Gastroesophageal sphincter (tissue), 4 donors: ENCODE data around the gene C6orf15. TPM values are rescaled to one million over a fixed set of nuclear protein-coding genes. Genes with fewer than 3 reads are reported as not detected.
A peak's percentile ranks its signal among the peaks of the same experiment; 100 is the strongest.

ENCODE experiments used
- ATAC-seq: fragments of 150-250 bp; one replicate; pipeline ENCODE4 v1.9.1; 2016; ENCODE audit warnings: mild to moderate bottlenecking, moderate library complexity
- H3K27ac ChIP-seq, 4 donors: fragments of 200-600 bp; sonication (generic) in 3 of 4; 1 replicate in 3 of 4; 2 replicates in 1 of 4; pipeline ENCODE4 v1.5.1; 2016 to 2019
- H3K27me3 ChIP-seq: fragments of 200-600 bp; sonication (generic); one replicate; pipeline ENCODE4 v1.5.1; 2019
- H3K36me3 ChIP-seq, 2 donors: fragments of 200-600 bp; sonication (generic); one replicate each; pipeline ENCODE4 v1.5.1; 2019; ENCODE audit warnings: control low read depth in 1 of 2
- H3K4me1 ChIP-seq, 3 donors: fragments of 200-600 bp; sonication (generic); 1 replicate in 2 of 3; 2 replicates in 1 of 3; pipeline ENCODE4 v1.5.1; 2016 to 2019; ENCODE audit warnings: control low read depth in 2 of 3
- H3K4me3 ChIP-seq, 2 donors: fragments of 200-600 bp; sonication (generic); one replicate each; pipeline ENCODE4 v1.5.1; 2019; ENCODE audit warnings: mild to moderate bottlenecking in 1 of 2, moderate library complexity in 1 of 2
- H3K9me3 ChIP-seq, 3 donors: fragments of 200-600 bp; sonication (generic); one replicate each; pipeline ENCODE4 v1.5.1; 2017 to 2019; ENCODE audit warnings: control low read depth in 2 of 3
- CTCF ChIP-seq, 4 experiments: fragments of 200-600 bp in 2 of 4; fragments of 450-650 bp in 2 of 4; sonication (generic) in 1 of 4; IDR thresholded peaks; one replicate each; pipeline ENCODE4 v1.5.1; 2017 to 2019; ENCODE audit warnings: antibody characterized with exemption in 4 of 4, mild to moderate bottlenecking in 2 of 4, moderate library complexity in 2 of 4
- EP300 ChIP-seq: sonication (generic); formaldehyde crosslinking; IDR thresholded peaks from one replicate; pipeline ENCODE4 v1.6.1; 2017; ENCODE audit warnings: antibody characterized with exemption, mild to moderate bottlenecking
- POLR2A ChIP-seq, 2 donors: fragments of 450-650 bp; IDR thresholded peaks; one replicate each; pipeline ENCODE4 v1.6.1; 2017; ENCODE audit warnings: antibody characterized with exemption in 2 of 2, mild to moderate bottlenecking in 2 of 2, moderate library complexity in 1 of 2
- POLR2AphosphoS5 ChIP-seq: sonication (generic); formaldehyde crosslinking; IDR thresholded peaks from one replicate; pipeline ENCODE4 v1.6.1; 2017; ENCODE audit warnings: antibody characterized with exemption
- WGBS, 2 donors: methylation state at CpG; one replicate each; pipeline ENCODE4 v1.1.5; 2018; ENCODE audit warnings: low coverage in 1 of 2; 5-methylcytosine and 5-hydroxymethylcytosine counted together
- total RNA-seq, 4 donors: library from RNA; depleted of rRNA; stranded (reverse); fragments of >200 nt; gene quantifications; one replicate each; pipeline ENCODE4 v1.1.0, GENCODE V29; 2016

The C6orf15 gene
- total RNA-seq, 4 donors from 2014 or later = not detected

- Histone ChIP-seq H3K4me1 (peaks cover 0 to 46% (median 21%) of the 10 kb centered on the region in 3 donors), H3K36me3 (peaks cover 0 to 3% of the 10 kb centered on the region in 2 donors), H3K27me3 (no peaks in the 10 kb centered on the region), H3K27ac (no peak overlapping the region), H3K9me3 (no peaks in the 10 kb centered on the region), H3K4me3 (no peak overlapping the region)
- no peak for ATAC-seq
- 87 to 92% methylated on average over 6 of the region's 12 CpGs for WGBS, 2 donors
- TF ChIP-seq CTCF (IDR thresholded peaks at IDR 0.05) (no peak), EP300 (no peak), POLR2A (IDR thresholded peaks at IDR 0.05) (no peak), POLR2AphosphoS5 (no peak)
These were observed 8.9 kb upstream of the C6orf15 start for GRCh38 chr6:31121131-31121790.

DNA sequence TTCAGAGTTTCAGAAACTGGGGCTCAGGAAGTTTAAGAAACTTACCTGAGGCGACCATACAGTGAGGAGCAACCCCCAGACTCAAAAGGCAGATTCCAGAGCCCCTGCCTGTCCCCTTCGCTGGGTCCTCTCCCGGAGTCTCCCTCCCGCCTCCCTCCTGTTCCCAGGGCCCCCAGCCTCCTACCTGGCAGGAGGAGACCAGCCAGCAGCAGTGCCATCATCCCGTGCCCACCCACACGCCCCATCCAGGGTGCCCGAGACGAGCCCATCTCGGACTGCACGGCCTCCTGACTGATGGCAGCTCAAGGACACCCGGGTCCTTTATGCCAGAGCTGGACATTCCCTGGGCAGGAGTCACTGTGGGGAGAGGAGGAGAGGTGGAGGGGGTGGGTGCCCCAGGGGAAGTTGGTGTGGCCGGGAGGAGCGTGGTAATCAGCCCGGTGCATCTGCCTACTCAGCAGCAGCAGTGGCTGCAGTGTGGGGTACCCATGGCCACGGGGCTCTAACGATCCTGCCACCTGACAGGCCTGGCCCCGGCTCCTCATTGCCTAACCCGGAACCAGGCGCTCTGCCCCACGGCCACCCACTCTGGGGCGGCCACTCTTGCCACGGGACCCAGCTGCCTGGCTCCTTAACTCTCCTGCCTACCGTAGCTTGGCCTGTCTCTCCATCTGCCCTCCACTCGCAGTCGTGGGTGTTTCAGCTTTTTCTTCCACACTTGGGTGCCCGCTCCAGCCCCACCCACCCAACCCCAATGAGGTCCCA lies 8.0 kb upstream of the C6orf15 start, which contains the start of gene CDSN:
Gene CDSN, minus strand, starts transcription at position 296 of the 765 bp plus-strand sequence. Its CDS starts 27 bp downstream, at position 269.
- Histone ChIP-seq H3K9me3 (no peaks in the 10 kb centered on the region), H3K4me3 (no peak within 1 kb of the TSS), H3K27ac (no peak within 1 kb of the TSS), H3K27me3 (no peaks in the 10 kb centered on the region), H3K4me1 (peaks cover 0 to 55% (median 27%) of the 10 kb centered on the region in 3 donors), H3K36me3 (no peaks in the 10 kb centered on the region)
- 87% methylated on average over 3 to 8 of the region's 26 CpGs for WGBS, 2 donors
- no peak for TF ChIP-seq POLR2AphosphoS5
- TF ChIP-seq CTCF (IDR thresholded peaks at IDR 0.05) = no peak
- TF ChIP-seq EP300 = no peak
- no peak for TF ChIP-seq POLR2A (IDR thresholded peaks at IDR 0.05)
- ATAC-seq = no peak

- Histone ChIP-seq H3K27ac (no peak overlapping the region), H3K4me1 (peaks cover 0 to 63% (median 33%) of the 10 kb centered on the region in 3 donors), H3K4me3 (no peak overlapping the region), H3K27me3 (no peaks in the 10 kb centered on the region), H3K36me3 (no peaks in the 10 kb centered on the region), H3K9me3 (no peaks in the 10 kb centered on the region)
- WGBS, 2 donors = 78 to 80% methylated on average over 7 of the region's 7 CpGs
- ATAC-seq = no peak
- TF ChIP-seq CTCF (IDR thresholded peaks at IDR 0.05) = no peak
- TF ChIP-seq POLR2AphosphoS5 = no peak
- no peak for TF ChIP-seq EP300
- no peak for TF ChIP-seq POLR2A (IDR thresholded peaks at IDR 0.05)
These were observed 5.8 kb upstream of the C6orf15 start for GRCh38 chr6:31118178-31118577.

DNA sequence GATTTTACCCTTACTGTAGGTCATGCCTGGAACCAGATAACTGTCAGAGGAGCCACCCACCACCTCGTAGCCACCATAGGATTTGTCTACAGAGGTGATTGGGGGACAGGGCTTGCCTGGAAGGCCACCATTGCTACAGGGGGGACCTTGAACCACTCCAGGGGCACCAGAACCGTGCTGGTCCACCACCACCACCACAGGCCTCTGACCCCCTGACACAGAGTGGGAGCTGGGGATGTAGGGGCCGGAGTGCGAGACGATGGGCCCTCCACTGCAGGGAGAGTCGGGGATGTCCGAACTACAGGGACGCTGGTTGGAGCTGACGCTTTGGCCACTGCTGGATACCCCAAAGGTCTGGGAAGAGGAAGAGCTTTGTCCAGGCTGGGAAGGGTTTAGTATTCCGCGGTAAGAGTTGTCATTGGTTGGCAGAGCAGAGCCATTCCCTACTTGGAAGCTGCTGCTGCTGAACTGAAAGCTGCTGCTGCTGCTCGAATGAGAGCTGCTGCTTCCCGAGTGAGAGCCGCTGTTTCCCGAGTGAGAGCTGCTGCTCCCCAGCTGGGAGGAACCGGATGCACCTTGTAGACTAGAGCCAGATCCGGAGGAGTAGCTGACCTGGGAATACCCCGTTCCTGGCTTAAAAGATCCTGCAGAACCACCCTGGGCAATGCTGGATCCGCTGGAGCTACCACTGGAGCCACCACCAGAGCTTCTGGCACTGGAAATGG lies 4.4 kb upstream of the C6orf15 start:
- H3K36me3 ChIP-seq = no peaks in the 10 kb centered on the region
- ATAC-seq = peak; percentile 22
- no peaks in the 10 kb centered on the region for H3K9me3 ChIP-seq
- H3K27me3 ChIP-seq = no peaks in the 10 kb centered on the region
- peak overlapping the region in 1 of 2 donors; percentile 42 for H3K4me3 ChIP-seq
- 87% methylated on average over 7 of the region's 19 CpGs; no CpG with 5 or more reads in 1 of the 2 donors for WGBS, 2 donors
- TF ChIP-seq POLR2AphosphoS5 (no peak), CTCF (IDR thresholded peaks at IDR 0.05) (no peak), POLR2A (IDR thresholded peaks at IDR 0.05) (no peak), EP300 (no peak)
- peak overlapping the region in 3 of 4 donors; percentile 44 to 68 (median 54) for H3K27ac ChIP-seq
- H3K4me1 ChIP-seq = peaks cover 0 to 49% (median 23%) of the 10 kb centered on the region in 3 donors
